HG03565 (cell line): ENCODE results near the gene LRWD1.
A peak's percentile ranks its signal among the peaks of the same experiment; 100 is the strongest.
"Not testable (repeated sequence)": the region's sequence is repeated elsewhere in the genome, so short reads cannot be mapped to it uniquely, and the experiment has no call there.

Experiments
- ATAC-seq: cut with Tn5 transposase; IDR thresholded peaks from one replicate; pipeline ENCODE4 v1.9.1; 2021; ENCODE audit warnings: mild to moderate bottlenecking, moderate library complexity; ENCODE audit not compliant: unreplicated experiment

LRWD1 gene

GRCh38 chr7:102494026-102494425 is 29.2 kb downstream of the LRWD1 start:
- not testable (repeated sequence) for ATAC-seq

- peak; percentile 55 for ATAC-seq
Observed at GRCh38 chr7:102494473-102495149, 29.8 kb downstream of the LRWD1 start.

GRCh38 chr7:102496861-102497260 is 32.1 kb downstream of the LRWD1 start:
- not testable (repeated sequence) for ATAC-seq

- ATAC-seq, result not testable (repeated sequence)
Observed at GRCh38 chr7:102497308-102497707, 32.5 kb downstream of the LRWD1 start.

GRCh38 chr7:102498321-102498720 is 33.5 kb downstream of the LRWD1 start:
- ATAC-seq, result not testable (repeated sequence)

GRCh38 chr7:102503141-102503540 is 38.4 kb downstream of the LRWD1 start:
- not testable (repeated sequence) for ATAC-seq

- ATAC-seq, result not testable (repeated sequence)
Observed at GRCh38 chr7:102505298-102506185, 40.8 kb downstream of the LRWD1 start.

- ATAC-seq, result not testable (repeated sequence)
Observed at GRCh38 chr7:102507410-102508088, 42.8 kb downstream of the LRWD1 start.

- not testable (repeated sequence) for ATAC-seq
Observed at GRCh38 chr7:102510575-102510974, 45.8 kb downstream of the LRWD1 start.

- not testable (repeated sequence) for ATAC-seq
Observed at GRCh38 chr7:102511860-102512522, 47.2 kb downstream of the LRWD1 start.

GRCh38 chr7:102512642-102513221 is 47.9 kb downstream of the LRWD1 start:
- not testable (repeated sequence) for ATAC-seq

GRCh38 chr7:102514881-102515721 is 50.3 kb downstream of the LRWD1 start:
- peak; percentile 53 for ATAC-seq

GRCh38 chr7:102515889-102516288 is 51.1 kb downstream of the LRWD1 start:
- ATAC-seq, result not testable (repeated sequence)

GRCh38 chr7:102516951-102517350 is 52.2 kb downstream of the LRWD1 start:
- ATAC-seq, result not testable (repeated sequence)

- ATAC-seq, result peak; percentile 48
Observed at GRCh38 chr7:102517550-102518147, 52.9 kb downstream of the LRWD1 start, which contains the start of gene RASA4B. Gene RASA4B (minus strand): TSS chr7:102517777. CDS start chr7:102517710, 67 bp downstream.

- ATAC-seq, result not testable (repeated sequence)
Observed at GRCh38 chr7:102520797-102521196, 56.0 kb downstream of the LRWD1 start.
